Peyer's patch (tissue), 4 donors: Measurements from ENCODE around the gene TNRC6A. TPM values are rescaled to one million over a fixed set of nuclear protein-coding genes. Genes with fewer than 3 reads are reported as not detected.

Experiments
- DNase-seq, 3 donors: peaks; one replicate each; pipeline ENCODE4 v3.0.0-alpha.2; 2017 to 2019
- H3K27ac ChIP-seq, 4 donors: fragments of 200-600 bp; sonication (generic); one replicate each; pipeline ENCODE4 v1.5.1; 2016 to 2019
- H3K27me3 ChIP-seq, 2 donors: fragments of 200-600 bp; sonication (generic); one replicate each; pipeline ENCODE4 v1.5.1; 2019
- H3K36me3 ChIP-seq, 3 donors: fragments of 200-600 bp; sonication (generic); one replicate each; pipeline ENCODE4 v1.5.1; 2016 to 2019
- H3K4me1 ChIP-seq, 4 donors: fragments of 200-600 bp; sonication (generic); one replicate each; pipeline ENCODE4 v1.5.1; 2016 to 2019
- H3K4me3 ChIP-seq, 4 donors: fragments of 200-600 bp; sonication (generic); 1 replicate in 3 of 4; 2 replicates in 1 of 4; pipeline ENCODE4 v1.5.1; 2016 to 2019; ENCODE audit warnings: mild to moderate bottlenecking in 1 of 4
- H3K9me3 ChIP-seq, 4 donors: fragments of 200-600 bp; sonication (generic); one replicate each; pipeline ENCODE4 v1.5.1; 2016 to 2019; ENCODE audit warnings: mild to moderate bottlenecking in 1 of 4
- POLR2A ChIP-seq, 2 donors: fragments of 450-650 bp; IDR thresholded peaks; one replicate each; pipeline ENCODE4 v1.5.1; 2017; ENCODE audit warnings: antibody characterized with exemption in 2 of 2, mild to moderate bottlenecking in 2 of 2, moderate library complexity in 2 of 2
- total RNA-seq, 4 donors: library from RNA; depleted of rRNA; stranded (reverse); fragments of >200 nt; gene quantifications; one replicate each; pipeline ENCODE4 v1.1.0, GENCODE V29; 2016
- TF ChIP-seq, protein P1 (sequence below), 6 experiments: fragments of 450-650 bp in 4 of 6; fragments of 200-600 bp in 2 of 6; sonication (generic) in 1 of 6; IDR thresholded peaks; one replicate each; pipeline ENCODE4 v1.5.1; 2017 to 2019; ENCODE audit warnings: antibody characterized with exemption in 6 of 6, mild to moderate bottlenecking in 3 of 6, moderate library complexity in 1 of 6

TNRC6A gene
- 100 to 1,000 TPM in 2 of 4 donors, 10 to 100 TPM in 2; 47.3 to 316 (median 85.5) TPM for total RNA-seq

DNA sequence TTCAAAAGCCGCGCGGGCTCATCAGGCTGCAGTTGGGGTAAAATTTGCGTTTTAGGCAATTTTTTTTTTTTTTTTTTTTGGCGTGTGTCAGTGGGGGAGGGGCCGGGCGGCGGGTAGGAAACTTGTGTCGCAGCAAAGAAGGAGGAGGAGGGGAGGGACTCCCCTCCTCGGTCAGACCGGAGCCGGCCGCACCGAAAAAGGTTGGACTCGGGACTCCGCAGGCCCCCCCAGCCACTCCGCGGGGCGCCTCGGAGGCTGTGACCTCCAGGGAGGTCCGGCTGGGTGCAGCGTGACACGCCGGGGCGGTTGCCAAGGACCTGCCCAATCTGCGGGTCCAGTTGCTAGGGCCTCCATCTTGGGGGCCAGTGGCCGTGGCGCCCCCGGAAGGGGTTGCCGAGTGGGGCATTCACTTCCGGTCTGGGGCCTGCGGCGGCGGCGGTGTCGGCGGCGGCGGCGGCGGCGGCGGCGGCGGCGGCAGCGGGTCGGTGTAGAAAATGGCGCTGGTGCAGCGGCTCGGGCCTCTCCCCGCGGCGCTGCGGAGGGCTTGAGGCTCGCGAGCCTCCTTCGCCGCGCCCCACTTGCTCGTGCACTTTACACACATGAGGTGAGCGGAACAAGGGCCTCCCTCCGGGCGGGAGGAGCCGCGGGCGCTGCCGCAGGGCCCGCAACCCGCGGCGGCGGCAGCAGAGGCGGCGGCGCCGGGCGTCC lies at the start of gene TNRC6A:
TNRC6A (plus strand) TSS at position 409 of the 708 bp plus-strand sequence; CDS start at position 600, 191 bp downstream.
- TF ChIP-seq, protein P1, sequence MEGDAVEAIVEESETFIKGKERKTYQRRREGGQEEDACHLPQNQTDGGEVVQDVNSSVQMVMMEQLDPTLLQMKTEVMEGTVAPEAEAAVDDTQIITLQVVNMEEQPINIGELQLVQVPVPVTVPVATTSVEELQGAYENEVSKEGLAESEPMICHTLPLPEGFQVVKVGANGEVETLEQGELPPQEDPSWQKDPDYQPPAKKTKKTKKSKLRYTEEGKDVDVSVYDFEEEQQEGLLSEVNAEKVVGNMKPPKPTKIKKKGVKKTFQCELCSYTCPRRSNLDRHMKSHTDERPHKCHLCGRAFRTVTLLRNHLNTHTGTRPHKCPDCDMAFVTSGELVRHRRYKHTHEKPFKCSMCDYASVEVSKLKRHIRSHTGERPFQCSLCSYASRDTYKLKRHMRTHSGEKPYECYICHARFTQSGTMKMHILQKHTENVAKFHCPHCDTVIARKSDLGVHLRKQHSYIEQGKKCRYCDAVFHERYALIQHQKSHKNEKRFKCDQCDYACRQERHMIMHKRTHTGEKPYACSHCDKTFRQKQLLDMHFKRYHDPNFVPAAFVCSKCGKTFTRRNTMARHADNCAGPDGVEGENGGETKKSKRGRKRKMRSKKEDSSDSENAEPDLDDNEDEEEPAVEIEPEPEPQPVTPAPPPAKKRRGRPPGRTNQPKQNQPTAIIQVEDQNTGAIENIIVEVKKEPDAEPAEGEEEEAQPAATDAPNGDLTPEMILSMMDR (IDR thresholded peaks at IDR 0.05), result no peak
- peak; percentile 18 to 48 for TF ChIP-seq POLR2A (IDR thresholded peaks at IDR 0.05)
- Histone ChIP-seq H3K27ac (peak within 1 kb of the TSS; percentile 81 to 97 (median 95)), H3K9me3 (no peaks in the 10 kb centered on the region), H3K4me3 (peak within 1 kb of the TSS; percentile 54 to 96 (median 86)), H3K36me3 (no peaks in the 10 kb centered on the region), H3K4me1 (peaks cover 0 to 27% (median 5%) of the 10 kb centered on the region in 4 donors), H3K27me3 (no peaks in the 10 kb centered on the region)
- peak; percentile 85 to 94 (median 92) for DNase-seq

DNA sequence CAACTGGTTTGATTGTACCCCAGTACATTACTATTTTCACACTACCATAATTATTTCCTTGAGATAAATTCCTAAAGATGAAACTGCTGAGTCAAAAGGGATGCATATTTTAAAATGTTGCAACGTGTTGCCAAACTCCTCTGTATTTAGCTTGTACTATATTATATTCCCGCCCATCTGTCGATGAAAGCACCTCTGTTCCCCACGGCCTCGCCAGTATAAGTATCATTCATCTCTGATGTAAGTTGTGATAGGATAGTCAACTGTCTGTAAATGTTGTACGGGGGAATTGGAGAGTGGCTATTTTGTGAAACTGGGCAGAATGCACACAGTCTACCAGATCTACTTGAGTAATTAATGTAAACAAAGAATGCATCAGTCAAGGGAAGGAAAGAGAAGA lies 47.7 kb upstream of the TNRC6A start:
- Histone ChIP-seq H3K4me3 (no peak overlapping the region), H3K36me3 (no peaks in the 10 kb centered on the region), H3K4me1 (no peaks in the 10 kb centered on the region), H3K27me3 (no peaks in the 10 kb centered on the region), H3K9me3 (no peaks in the 10 kb centered on the region), H3K27ac (no peak overlapping the region)
- no peak for DNase-seq
- TF ChIP-seq POLR2A (IDR thresholded peaks at IDR 0.05), result no peak
- TF ChIP-seq, protein P1 (IDR thresholded peaks at IDR 0.05), result no peak

DNA sequence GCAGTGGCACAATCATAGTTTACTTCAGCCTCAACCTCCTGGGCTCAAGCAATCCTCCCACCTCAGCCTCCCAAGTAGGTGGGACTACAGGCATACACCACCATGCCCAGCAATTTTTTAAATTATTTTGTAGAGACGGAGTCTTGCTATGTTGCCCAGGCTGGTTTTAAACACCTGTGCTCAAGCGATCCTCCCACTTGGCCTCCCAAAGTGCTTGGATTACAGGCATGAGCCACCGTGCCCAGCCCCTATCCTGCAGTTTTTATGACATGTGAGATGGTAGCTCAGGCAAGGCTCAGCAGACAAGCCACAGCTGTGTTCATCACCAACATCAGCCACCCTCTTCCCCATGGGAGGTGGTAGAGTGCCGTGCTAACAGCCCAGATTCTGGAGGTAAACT lies 46.2 kb upstream of the TNRC6A start:
- Histone ChIP-seq H3K27ac (no peak overlapping the region), H3K27me3 (no peaks in the 10 kb centered on the region), H3K4me3 (no peak overlapping the region), H3K9me3 (no peaks in the 10 kb centered on the region), H3K4me1 (no peaks in the 10 kb centered on the region), H3K36me3 (no peaks in the 10 kb centered on the region)
- DNase-seq, result no peak
- TF ChIP-seq, protein P1 (IDR thresholded peaks at IDR 0.05), result no peak
- no peak for TF ChIP-seq POLR2A (IDR thresholded peaks at IDR 0.05)

DNA sequence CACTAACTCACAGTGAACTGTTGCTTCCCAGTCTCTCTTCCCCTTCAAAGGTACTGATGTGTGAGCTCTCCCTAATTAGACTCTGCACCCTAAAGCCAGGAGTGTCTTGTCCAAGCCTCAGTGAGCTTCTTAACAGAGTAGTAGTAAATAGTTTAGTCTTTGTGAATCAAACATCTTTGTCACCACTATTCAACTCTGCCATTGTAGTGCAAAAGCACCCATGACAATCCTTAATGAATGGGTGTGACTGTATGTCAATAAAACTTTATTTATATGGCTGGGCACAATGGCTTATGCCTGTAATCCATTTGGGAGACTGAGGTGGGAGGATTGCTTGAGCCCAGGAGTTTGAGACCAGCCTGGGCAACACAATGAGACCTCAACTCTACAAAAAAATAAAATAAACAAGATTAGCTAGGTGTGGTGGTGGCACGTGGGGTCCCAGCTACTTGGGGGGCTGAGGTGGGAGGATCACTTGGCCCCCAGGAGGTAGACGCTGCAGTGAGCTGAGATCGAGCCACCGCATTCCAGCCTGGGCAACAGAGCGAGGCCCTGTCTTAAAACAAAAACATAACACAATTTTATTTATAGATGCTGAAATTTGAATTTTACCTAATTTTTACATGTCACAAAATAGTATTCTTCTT lies 45.5 kb upstream of the TNRC6A start:
- Histone ChIP-seq H3K9me3 (no peaks in the 10 kb centered on the region), H3K27ac (no peak overlapping the region), H3K27me3 (no peaks in the 10 kb centered on the region), H3K36me3 (no peaks in the 10 kb centered on the region), H3K4me1 (no peaks in the 10 kb centered on the region), H3K4me3 (no peak overlapping the region)
- TF ChIP-seq POLR2A (IDR thresholded peaks at IDR 0.05), result no peak
- TF ChIP-seq, protein P1 (IDR thresholded peaks at IDR 0.05), result no peak
- no peak for DNase-seq

DNA sequence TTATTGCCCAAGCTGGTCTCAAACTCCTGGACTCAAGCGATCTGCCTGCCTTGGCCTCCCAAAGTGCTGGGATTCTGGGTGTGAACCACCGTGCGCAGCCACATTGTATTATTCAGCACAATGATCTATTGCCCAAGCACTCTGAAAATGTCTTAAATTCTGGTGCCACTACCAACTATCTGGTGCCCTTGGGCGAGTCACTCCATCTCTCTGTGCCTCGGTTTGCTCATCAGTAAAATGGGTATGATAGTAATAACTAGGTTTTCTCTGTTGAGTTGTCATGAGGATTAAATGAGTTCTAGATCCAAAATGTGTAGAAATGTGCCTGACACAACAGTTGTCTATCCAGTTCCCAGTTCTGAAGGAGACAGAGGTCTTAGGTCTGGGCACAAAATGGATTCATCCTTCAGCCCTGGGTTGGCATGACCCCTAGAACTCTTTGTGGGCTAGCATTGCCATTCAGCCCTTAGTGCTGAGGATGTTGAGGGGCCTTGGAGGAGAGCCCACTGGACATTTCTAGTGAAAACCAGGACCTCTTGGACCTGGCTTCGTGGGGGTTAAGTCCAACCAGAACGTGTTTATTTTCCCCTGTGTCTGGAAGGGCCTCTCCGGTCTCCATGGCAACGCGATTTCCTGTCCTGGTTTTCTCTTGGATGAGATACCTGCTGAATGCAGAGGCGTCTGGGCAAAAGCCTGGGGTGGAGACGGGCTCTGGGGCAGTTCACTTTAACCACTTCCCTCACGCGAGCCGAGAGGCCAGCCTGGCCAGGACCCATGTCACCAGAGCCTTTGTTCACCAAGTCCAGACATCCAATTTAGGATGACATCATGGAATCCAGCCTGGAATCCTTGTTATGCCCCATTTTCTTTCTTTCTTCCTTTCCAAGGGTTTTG lies 43.7 kb upstream of the TNRC6A start:
- DNase-seq, result peak in 1 of 3 donors; percentile 58
- H3K27ac ChIP-seq, result peak overlapping the region in 2 of 4 donors; percentile 42 to 43
- no peaks in the 10 kb centered on the region for H3K36me3 ChIP-seq
- H3K27me3 ChIP-seq, result no peaks in the 10 kb centered on the region
- TF ChIP-seq, protein P1 (IDR thresholded peaks at IDR 0.05), result no peak
- TF ChIP-seq POLR2A (IDR thresholded peaks at IDR 0.05), result no peak
- no peaks in the 10 kb centered on the region for H3K9me3 ChIP-seq
- no peak overlapping the region for H3K4me3 ChIP-seq
- H3K4me1 ChIP-seq, result no peaks in the 10 kb centered on the region
